Kidney epithelial cell (primary cell): Measurements from ENCODE around the gene IGFBP4. TPM values are rescaled to one million over a fixed set of nuclear protein-coding genes. Genes with fewer than 3 reads are reported as not detected.

ENCODE experiments used
- DNase-seq: peaks from one replicate; pipeline ENCODE4 v3.0.0-alpha.2; 2010; ENCODE audit warnings: low read depth
- H3K27me3 ChIP-seq: 2 replicates; pipeline ENCODE4 v1.6.0; 2011; ENCODE audit warnings: low read length; ENCODE audit not compliant: control insufficient read depth, insufficient read depth
- H3K36me3 ChIP-seq: 2 replicates; pipeline ENCODE4 v1.5.1; 2011; ENCODE audit warnings: low read length; ENCODE audit not compliant: control insufficient read depth, insufficient read depth
- H3K4me3 ChIP-seq: 2 replicates; pipeline ENCODE4 v1.5.1; 2011; ENCODE audit warnings: low read depth, mild to moderate bottlenecking, control low read depth, low read length
- total RNA-seq: library from RNA; depleted of rRNA; stranded (reverse); fragments of >200 nt; gene quantifications from 2 replicates; pipeline ENCODE4 v1.2.3, GENCODE V29; 2015
- TF ChIP-seq, protein P1 (sequence below): IDR thresholded peaks from 2 replicates; pipeline ENCODE4 v1.5.1; 2011; ENCODE audit warnings: mild to moderate bottlenecking, moderate library complexity, low read length, control low read depth, inconsistent platforms; ENCODE audit not compliant: insufficient read depth, poor library complexity, severe bottlenecking

The IGFBP4 gene
- total RNA-seq, 1 donor from 2014 or later: 53.6 TPM

DNA sequence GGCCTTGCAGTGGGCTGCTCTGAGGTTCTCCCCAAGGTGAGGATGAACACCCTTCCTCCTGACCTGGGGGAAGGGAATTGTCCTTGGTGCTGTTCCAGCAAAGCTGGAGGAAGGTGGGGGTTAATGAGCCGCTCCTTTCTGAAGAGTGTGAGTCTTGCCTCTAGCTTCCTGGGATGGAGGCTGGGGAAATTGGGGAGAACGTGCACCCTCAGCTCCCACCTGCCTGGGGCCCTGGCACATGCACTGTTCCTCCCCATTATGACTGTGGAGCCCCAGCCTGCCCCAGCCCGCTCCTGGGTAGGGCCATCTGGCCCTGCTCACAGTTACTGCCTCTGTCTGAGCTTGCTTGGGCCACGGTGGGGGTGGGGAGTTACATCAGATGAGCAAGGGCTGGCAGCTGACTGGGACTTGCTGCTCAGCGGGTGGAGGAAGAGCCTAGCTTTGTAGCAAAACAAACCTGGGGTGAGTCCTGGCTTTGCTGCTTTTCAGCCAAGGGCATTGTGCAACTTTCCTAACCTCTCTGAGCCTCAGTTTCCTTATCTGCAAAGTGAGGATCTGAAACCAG is 47.1 kb downstream of the IGFBP4 start:
- Histone ChIP-seq H3K27me3 (no peaks in the 10 kb centered on the region), H3K36me3 (no peaks in the 10 kb centered on the region), H3K4me3 (no peak overlapping the region)
- TF ChIP-seq, protein P1, sequence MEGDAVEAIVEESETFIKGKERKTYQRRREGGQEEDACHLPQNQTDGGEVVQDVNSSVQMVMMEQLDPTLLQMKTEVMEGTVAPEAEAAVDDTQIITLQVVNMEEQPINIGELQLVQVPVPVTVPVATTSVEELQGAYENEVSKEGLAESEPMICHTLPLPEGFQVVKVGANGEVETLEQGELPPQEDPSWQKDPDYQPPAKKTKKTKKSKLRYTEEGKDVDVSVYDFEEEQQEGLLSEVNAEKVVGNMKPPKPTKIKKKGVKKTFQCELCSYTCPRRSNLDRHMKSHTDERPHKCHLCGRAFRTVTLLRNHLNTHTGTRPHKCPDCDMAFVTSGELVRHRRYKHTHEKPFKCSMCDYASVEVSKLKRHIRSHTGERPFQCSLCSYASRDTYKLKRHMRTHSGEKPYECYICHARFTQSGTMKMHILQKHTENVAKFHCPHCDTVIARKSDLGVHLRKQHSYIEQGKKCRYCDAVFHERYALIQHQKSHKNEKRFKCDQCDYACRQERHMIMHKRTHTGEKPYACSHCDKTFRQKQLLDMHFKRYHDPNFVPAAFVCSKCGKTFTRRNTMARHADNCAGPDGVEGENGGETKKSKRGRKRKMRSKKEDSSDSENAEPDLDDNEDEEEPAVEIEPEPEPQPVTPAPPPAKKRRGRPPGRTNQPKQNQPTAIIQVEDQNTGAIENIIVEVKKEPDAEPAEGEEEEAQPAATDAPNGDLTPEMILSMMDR: no peak
- DNase-seq: peak; percentile 64

- DNase-seq: no peak
- TF ChIP-seq, protein P1: no peak
- Histone ChIP-seq H3K4me3 (no peak overlapping the region), H3K36me3 (no peaks in the 10 kb centered on the region), H3K27me3 (no peaks in the 10 kb centered on the region)
These were observed 47.7 kb downstream of the IGFBP4 start for GRCh38 chr17:40490982-40491381.

DNA sequence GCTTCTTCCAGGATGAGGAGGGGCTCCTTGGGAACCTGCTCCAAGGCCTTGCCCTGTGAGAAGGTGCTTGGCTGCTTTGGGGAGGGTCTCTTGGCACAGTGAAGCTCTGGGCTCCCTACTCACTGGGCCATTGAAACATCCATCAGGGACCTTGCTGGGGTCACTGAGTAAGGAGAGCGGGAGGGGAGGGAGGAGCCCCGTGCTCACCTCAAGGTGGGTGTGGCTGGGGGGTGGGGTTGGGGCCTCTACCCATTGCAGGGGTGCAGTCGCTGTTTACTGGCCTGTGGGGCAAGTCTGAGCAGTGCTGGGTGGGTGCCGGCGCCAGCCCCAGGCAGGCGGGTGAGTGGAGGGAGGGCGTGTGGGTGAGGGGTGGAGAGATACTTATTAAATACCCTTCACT is 48.2 kb downstream of the IGFBP4 start:
- TF ChIP-seq, protein P1: no peak
- no peak overlapping the region for H3K4me3 ChIP-seq
- no peak for DNase-seq
- no peaks in the 10 kb centered on the region for H3K36me3 ChIP-seq
- H3K27me3 ChIP-seq: no peaks in the 10 kb centered on the region

DNA sequence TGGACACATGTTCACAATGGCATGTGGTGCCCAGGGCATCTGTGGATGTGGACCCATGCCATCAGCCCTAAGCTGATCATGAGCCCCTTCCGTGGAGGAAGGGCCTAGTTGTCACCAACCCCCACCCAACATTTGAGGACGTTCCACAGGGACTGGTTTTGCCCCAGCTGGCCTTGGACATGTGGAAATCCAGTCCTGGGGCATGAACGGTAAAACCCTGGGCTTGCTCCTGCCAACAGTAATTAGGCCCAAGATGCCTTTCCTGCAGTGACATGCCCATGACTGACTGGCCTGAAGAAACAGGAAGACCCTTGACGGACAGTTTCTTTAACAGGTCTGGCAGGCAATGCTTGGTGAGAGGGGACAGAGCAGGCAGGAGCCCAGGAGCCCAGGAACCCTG is 50.4 kb downstream of the IGFBP4 start:
- Histone ChIP-seq H3K27me3 (no peaks in the 10 kb centered on the region), H3K36me3 (no peaks in the 10 kb centered on the region), H3K4me3 (no peak overlapping the region)
- DNase-seq: no peak
- TF ChIP-seq, protein P1: no peak

GRCh38 chr17:40495140-40495539 is 51.9 kb downstream of the IGFBP4 start:
- Histone ChIP-seq H3K27me3 (no peaks in the 10 kb centered on the region), H3K36me3 (no peaks in the 10 kb centered on the region), H3K4me3 (no peak overlapping the region)
- no peak for DNase-seq
- TF ChIP-seq, protein P1: no peak

DNA sequence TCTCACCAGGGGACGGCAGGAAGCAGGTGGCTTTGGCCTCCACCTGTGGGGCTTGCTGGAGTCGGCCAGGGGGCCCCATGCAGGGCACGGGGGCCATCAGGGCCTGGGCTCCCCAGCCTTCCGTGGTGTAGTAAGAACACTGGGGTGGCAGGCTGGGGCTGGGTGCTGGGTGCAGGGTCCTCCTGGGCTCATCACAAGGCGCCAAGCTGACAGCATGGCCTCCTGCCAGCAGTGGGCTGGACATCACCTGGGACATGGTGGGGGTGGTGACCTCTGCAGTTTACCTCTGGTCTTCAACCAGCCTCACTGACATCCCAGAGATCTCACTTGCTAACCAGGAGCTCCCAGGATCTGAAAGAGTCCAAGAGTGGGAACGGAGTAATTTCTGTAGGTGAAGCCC is 52.9 kb downstream of the IGFBP4 start:
- TF ChIP-seq, protein P1: no peak
- Histone ChIP-seq H3K27me3 (no peaks in the 10 kb centered on the region), H3K4me3 (no peak overlapping the region), H3K36me3 (no peaks in the 10 kb centered on the region)
- no peak for DNase-seq
